K562 (cell line): ENCODE data around the gene MDM4.

Experiments used
- ATF3 ChIP-seq, 2 experiments: fragments of 450-650 bp in 1 of 2; sonication (generic) in 1 of 2; formaldehyde crosslinking in 1 of 2; IDR thresholded peaks in 1 of 2; conservative IDR thresholded peaks in 1 of 2; 2 replicates each; pipeline versions ENCODE4 v1.6.1 to v1.8.1; 2016 to 2023; ENCODE audit warnings: mild to moderate bottlenecking in 2 of 2, moderate library complexity in 2 of 2, inconsistent platforms in 1 of 2, missing genetic modification reagents in 1 of 2
- CTCF ChIP-seq, 3 experiments: IDR thresholded peaks in 2 of 3; conservative IDR thresholded peaks in 1 of 3; 2 replicates each; pipeline ENCODE4 v1.5.1; 2011 to 2012; ENCODE audit warnings: low read length in 3 of 3, mild to moderate bottlenecking in 3 of 3, control low read depth in 2 of 3, improper control_type of control experiment in 1 of 3, inconsistent platforms in 1 of 3, low read depth in 1 of 3, mixed read lengths in 1 of 3, moderate library complexity in 1 of 3; ENCODE audit not compliant: insufficient read depth in 2 of 3
- ETS1 ChIP-seq: conservative IDR thresholded peaks from 2 replicates; pipeline ENCODE4 v1.6.1; 2011; ENCODE audit warnings: low read depth, mild to moderate bottlenecking, low read length; ENCODE audit not compliant: control insufficient read depth
- FOXP4 ChIP-seq: sonication (generic); formaldehyde crosslinking; IDR thresholded peaks from 2 replicates; pipeline ENCODE4 v1.8.0; 2022; ENCODE audit warnings: mild to moderate bottlenecking, missing genetic modification reagents, borderline replicate concordance
- HLTF ChIP-seq: fragments of 450-650 bp; IDR thresholded peaks from 2 replicates; pipeline ENCODE4 v1.6.1; 2016
- LEF1 ChIP-seq: fragments of 450-650 bp; IDR thresholded peaks from 2 replicates; pipeline ENCODE4 v1.6.1; 2016; ENCODE audit warnings: mild to moderate bottlenecking
- MAX ChIP-seq: sonication (generic); formaldehyde crosslinking; IDR thresholded peaks from 2 replicates; pipeline ENCODE4 v1.9.0; 2022; ENCODE audit warnings: mild to moderate bottlenecking, missing genetic modification reagents
- PATZ1 ChIP-seq: fragments of 250-450 bp; sonication (Bioruptor Pico); IDR thresholded peaks from 2 replicates; pipeline ENCODE4 v1.5.0; 2020; ENCODE audit warnings: mild to moderate bottlenecking, borderline replicate concordance
- POLR2A ChIP-seq: fragments of 450-650 bp; conservative IDR thresholded peaks from 2 replicates; pipeline ENCODE4 v1.6.1; 2016
- RAD21 ChIP-seq, 2 experiments: fragments of 250-450 bp in 1 of 2; fragments of 450-650 bp in 1 of 2; sonication (Bioruptor Pico) in 1 of 2; formaldehyde crosslinking in 1 of 2; IDR thresholded peaks in 1 of 2; conservative IDR thresholded peaks in 1 of 2; 2 replicates each; pipeline versions ENCODE4 v1.4.0 to v1.8.0; 2020 to 2022; ENCODE audit warnings: mild to moderate bottlenecking in 2 of 2, moderate library complexity in 1 of 2
- SIN3A ChIP-seq, 2 experiments: fragments of 150-350 bp in 1 of 2; IDR thresholded peaks; 2 replicates each; pipeline ENCODE4 v1.6.1; 2011 to 2016; ENCODE audit warnings: borderline replicate concordance in 2 of 2, low read depth in 2 of 2, low read length in 2 of 2, mild to moderate bottlenecking in 2 of 2, moderate library complexity in 2 of 2; ENCODE audit not compliant: control insufficient read depth in 1 of 2
- STAT6 ChIP-seq: sonication (generic); formaldehyde crosslinking; IDR thresholded peaks from 2 replicates; pipeline ENCODE4 v1.8.1; 2023; ENCODE audit warnings: mild to moderate bottlenecking, missing genetic modification reagents
- TCF3 ChIP-seq: sonication (generic); formaldehyde crosslinking; IDR thresholded peaks from 2 replicates; pipeline ENCODE4 v1.4.0; 2020; ENCODE audit warnings: mild to moderate bottlenecking, missing genetic modification reagents
- ZNF282 ChIP-seq: sonication (generic); formaldehyde crosslinking; IDR thresholded peaks from 2 replicates; pipeline ENCODE4 v1.8.1; 2023; ENCODE audit warnings: missing genetic modification reagents

GRCh38 chr1:204583909-204584632 is 67.9 kb downstream of the MDM4 start:
- TF ChIP-seq FOXP4 (CRISPR knock-in tag) (no peak), CTCF (IDR thresholded peaks at IDR 0.05 in 2 of 3, conservative IDR thresholded peaks at IDR 0.05 in 1 of 3; ENCODE audit: insufficient read depth in 2 of 3, low read depth in 1 of 3, low read length in 3 of 3) (no peak), LEF1 (no peak), HLTF (no peak), ATF3 (IDR thresholded peaks at IDR 0.05) (no peak), ATF3 (CRISPR knock-in tag; conservative IDR thresholded peaks at IDR 0.05) (no peak), POLR2A (no peak), SIN3A (IDR thresholded peaks at IDR 0.05; ENCODE audit: borderline replicate concordance in 2 of 2, control insufficient read depth in 1 of 2, low read depth in 2 of 2, low read length in 2 of 2) (no peak), STAT6 (no peak), PATZ1 (CRISPR knock-in tag) (no peak), ZNF282 (CRISPR knock-in tag) (no peak), TCF3 (no peak), RAD21 (CRISPR knock-in tag; conservative IDR thresholded peaks at IDR 0.05 in 1 of 2, IDR thresholded peaks at IDR 0.05 in 1 of 2) (no peak), MAX (CRISPR knock-in tag) (no peak), ETS1 (no peak)
